Suprapubic skin (tissue), 3 donors: ENCODE results near the gene RAB20.

ENCODE experiments used
- EP300 ChIP-seq: sonication (generic); formaldehyde crosslinking; IDR thresholded peaks from one replicate; pipeline ENCODE4 v1.6.1; 2017; ENCODE audit warnings: antibody characterized with exemption
- POLR2A ChIP-seq, 2 donors: fragments of 450-650 bp; IDR thresholded peaks; one replicate each; pipeline ENCODE4 v1.6.1; 2017; ENCODE audit warnings: antibody characterized with exemption in 2 of 2, mild to moderate bottlenecking in 2 of 2, moderate library complexity in 2 of 2
- TF ChIP-seq, protein P1 (sequence below), 2 donors: fragments of 200-600 bp in 1 of 2; fragments of 450-650 bp in 1 of 2; sonication (generic) in 1 of 2; IDR thresholded peaks; one replicate each; pipeline ENCODE4 v1.5.1; 2016 to 2019; ENCODE audit warnings: antibody characterized with exemption in 2 of 2, mild to moderate bottlenecking in 1 of 2, moderate library complexity in 1 of 2

- TF ChIP-seq, protein P1, sequence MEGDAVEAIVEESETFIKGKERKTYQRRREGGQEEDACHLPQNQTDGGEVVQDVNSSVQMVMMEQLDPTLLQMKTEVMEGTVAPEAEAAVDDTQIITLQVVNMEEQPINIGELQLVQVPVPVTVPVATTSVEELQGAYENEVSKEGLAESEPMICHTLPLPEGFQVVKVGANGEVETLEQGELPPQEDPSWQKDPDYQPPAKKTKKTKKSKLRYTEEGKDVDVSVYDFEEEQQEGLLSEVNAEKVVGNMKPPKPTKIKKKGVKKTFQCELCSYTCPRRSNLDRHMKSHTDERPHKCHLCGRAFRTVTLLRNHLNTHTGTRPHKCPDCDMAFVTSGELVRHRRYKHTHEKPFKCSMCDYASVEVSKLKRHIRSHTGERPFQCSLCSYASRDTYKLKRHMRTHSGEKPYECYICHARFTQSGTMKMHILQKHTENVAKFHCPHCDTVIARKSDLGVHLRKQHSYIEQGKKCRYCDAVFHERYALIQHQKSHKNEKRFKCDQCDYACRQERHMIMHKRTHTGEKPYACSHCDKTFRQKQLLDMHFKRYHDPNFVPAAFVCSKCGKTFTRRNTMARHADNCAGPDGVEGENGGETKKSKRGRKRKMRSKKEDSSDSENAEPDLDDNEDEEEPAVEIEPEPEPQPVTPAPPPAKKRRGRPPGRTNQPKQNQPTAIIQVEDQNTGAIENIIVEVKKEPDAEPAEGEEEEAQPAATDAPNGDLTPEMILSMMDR (IDR thresholded peaks at IDR 0.05): no peak
- TF ChIP-seq EP300: no peak
- TF ChIP-seq POLR2A (IDR thresholded peaks at IDR 0.05): no peak
Observed at GRCh38 chr13:110546378-110546777, 15.1 kb downstream of the RAB20 start.
